Measurements from ENCODE around the gene CIDEB. TPM values are rescaled to one million over a fixed set of nuclear protein-coding genes. Genes with fewer than 3 reads are reported as not detected.

The CIDEB gene
- total and polyA plus RNA-seq, 2 of the 13 experiments (the other 11 are each of a cell fraction or from before 2014, with no cell fraction given) = 35.8 to 110 TPM

GRCh38 chr14:24332268-24332993, 24.7 kb upstream of the CIDEB start (continued):
- TF ChIP-seq FOXO4 (CRISPR knock-in tag; conservative IDR thresholded peaks at IDR 0.05) = peak; percentile 99; the same call in 1 of the 2 replicates
- TF ChIP-seq, protein P1, sequence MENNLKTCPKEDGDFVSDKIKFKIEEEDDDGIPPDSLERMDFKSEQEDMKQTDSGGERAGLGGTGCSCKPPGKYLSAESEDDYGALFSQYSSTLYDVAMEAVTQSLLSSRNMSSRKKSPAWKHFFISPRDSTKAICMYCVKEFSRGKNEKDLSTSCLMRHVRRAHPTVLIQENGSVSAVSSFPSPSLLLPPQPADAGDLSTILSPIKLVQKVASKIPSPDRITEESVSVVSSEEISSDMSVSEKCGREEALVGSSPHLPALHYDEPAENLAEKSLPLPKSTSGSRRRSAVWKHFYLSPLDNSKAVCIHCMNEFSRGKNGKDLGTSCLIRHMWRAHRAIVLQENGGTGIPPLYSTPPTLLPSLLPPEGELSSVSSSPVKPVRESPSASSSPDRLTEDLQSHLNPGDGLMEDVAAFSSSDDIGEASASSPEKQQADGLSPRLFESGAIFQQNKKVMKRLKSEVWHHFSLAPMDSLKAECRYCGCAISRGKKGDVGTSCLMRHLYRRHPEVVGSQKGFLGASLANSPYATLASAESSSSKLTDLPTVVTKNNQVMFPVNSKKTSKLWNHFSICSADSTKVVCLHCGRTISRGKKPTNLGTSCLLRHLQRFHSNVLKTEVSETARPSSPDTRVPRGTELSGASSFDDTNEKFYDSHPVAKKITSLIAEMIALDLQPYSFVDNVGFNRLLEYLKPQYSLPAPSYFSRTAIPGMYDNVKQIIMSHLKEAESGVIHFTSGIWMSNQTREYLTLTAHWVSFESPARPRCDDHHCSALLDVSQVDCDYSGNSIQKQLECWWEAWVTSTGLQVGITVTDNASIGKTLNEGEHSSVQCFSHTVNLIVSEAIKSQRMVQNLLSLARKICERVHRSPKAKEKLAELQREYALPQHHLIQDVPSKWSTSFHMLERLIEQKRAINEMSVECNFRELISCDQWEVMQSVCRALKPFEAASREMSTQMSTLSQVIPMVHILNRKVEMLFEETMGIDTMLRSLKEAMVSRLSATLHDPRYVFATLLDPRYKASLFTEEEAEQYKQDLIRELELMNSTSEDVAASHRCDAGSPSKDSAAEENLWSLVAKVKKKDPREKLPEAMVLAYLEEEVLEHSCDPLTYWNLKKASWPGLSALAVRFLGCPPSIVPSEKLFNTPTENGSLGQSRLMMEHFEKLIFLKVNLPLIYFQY (CRISPR knock-in tag; IDR thresholded peaks at IDR 0.05; ENCODE audit: borderline replicate concordance) = peak; percentile 73; the same call in 1 of the 2 replicates
- peak; percentile 81 for TF ChIP-seq DMAP1 (CRISPR knock-in tag; IDR thresholded peaks at IDR 0.05)
- TF ChIP-seq PITX1 (CRISPR knock-in tag; IDR thresholded peaks at IDR 0.05) = peak; percentile 63; the same call in 1 of the 2 replicates
- TF ChIP-seq, protein P2, sequence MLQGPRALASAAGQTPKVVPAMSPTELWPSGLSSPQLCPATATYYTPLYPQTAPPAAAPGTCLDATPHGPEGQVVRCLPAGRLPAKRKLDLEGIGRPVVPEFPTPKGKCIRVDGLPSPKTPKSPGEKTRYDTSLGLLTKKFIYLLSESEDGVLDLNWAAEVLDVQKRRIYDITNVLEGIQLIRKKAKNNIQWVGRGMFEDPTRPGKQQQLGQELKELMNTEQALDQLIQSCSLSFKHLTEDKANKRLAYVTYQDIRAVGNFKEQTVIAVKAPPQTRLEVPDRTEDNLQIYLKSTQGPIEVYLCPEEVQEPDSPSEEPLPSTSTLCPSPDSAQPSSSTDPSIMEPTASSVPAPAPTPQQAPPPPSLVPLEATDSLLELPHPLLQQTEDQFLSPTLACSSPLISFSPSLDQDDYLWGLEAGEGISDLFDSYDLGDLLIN (CRISPR knock-in tag; IDR thresholded peaks at IDR 0.05; ENCODE audit: borderline replicate concordance) = peak; percentile 9; the same call in 1 of the 2 replicates
- TF ChIP-seq, protein P3, sequence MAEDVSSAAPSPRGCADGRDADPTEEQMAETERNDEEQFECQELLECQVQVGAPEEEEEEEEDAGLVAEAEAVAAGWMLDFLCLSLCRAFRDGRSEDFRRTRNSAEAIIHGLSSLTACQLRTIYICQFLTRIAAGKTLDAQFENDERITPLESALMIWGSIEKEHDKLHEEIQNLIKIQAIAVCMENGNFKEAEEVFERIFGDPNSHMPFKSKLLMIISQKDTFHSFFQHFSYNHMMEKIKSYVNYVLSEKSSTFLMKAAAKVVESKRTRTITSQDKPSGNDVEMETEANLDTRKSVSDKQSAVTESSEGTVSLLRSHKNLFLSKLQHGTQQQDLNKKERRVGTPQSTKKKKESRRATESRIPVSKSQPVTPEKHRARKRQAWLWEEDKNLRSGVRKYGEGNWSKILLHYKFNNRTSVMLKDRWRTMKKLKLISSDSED (CRISPR knock-in tag; IDR thresholded peaks at IDR 0.05) = no peak
- peak; percentile 87; the same call in 1 of the 2 replicates for TF ChIP-seq ZNF713 (CRISPR knock-in tag; IDR thresholded peaks at IDR 0.05)
- TF ChIP-seq, protein P4, sequence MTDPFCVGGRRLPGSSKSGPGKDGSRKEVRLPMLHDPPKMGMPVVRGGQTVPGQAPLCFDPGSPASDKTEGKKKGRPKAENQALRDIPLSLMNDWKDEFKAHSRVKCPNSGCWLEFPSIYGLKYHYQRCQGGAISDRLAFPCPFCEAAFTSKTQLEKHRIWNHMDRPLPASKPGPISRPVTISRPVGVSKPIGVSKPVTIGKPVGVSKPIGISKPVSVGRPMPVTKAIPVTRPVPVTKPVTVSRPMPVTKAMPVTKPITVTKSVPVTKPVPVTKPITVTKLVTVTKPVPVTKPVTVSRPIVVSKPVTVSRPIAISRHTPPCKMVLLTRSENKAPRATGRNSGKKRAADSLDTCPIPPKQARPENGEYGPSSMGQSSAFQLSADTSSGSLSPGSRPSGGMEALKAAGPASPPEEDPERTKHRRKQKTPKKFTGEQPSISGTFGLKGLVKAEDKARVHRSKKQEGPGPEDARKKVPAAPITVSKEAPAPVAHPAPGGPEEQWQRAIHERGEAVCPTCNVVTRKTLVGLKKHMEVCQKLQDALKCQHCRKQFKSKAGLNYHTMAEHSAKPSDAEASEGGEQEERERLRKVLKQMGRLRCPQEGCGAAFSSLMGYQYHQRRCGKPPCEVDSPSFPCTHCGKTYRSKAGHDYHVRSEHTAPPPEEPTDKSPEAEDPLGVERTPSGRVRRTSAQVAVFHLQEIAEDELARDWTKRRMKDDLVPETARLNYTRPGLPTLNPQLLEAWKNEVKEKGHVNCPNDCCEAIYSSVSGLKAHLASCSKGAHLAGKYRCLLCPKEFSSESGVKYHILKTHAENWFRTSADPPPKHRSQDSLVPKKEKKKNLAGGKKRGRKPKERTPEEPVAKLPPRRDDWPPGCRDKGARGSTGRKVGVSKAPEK (CRISPR knock-in tag; IDR thresholded peaks at IDR 0.05; ENCODE audit: borderline replicate concordance) = peak; percentile 93; the same call in 1 of the 2 replicates
- peak; percentile 57; the same call in 1 of the 2 replicates for TF ChIP-seq ZBTB1 (CRISPR knock-in tag; IDR thresholded peaks at IDR 0.05; ENCODE audit: borderline replicate concordance)
- no peak for TF ChIP-seq ZNF382 (CRISPR knock-in tag; IDR thresholded peaks at IDR 0.05; ENCODE audit: borderline replicate concordance)
- peak; percentile 99 for TF ChIP-seq ZNF761 (CRISPR knock-in tag; conservative IDR thresholded peaks at IDR 0.05)
- no peak for TF ChIP-seq NR2F6 (IDR thresholded peaks at IDR 0.05)
- peak; percentile 33; the same call in 1 of the 2 replicates for TF ChIP-seq NR2F6 (CRISPR knock-in tag; IDR thresholded peaks at IDR 0.05)
- no peak; the same call in 1 of the 2 replicates for TF ChIP-seq ZFP36L1 (CRISPR knock-in tag; IDR thresholded peaks at IDR 0.05)
- no peak; the same call in 1 of the 2 replicates for TF ChIP-seq DNMT3B (CRISPR knock-in tag; conservative IDR thresholded peaks at IDR 0.05)
- peak; percentile 87 for TF ChIP-seq GPN1 (CRISPR knock-in tag; IDR thresholded peaks at IDR 0.05; ENCODE audit: borderline replicate concordance)
- TF ChIP-seq GLI4 (CRISPR knock-in tag; IDR thresholded peaks at IDR 0.05; ENCODE audit: borderline replicate concordance) = no peak
- 0 out of 2 replicates have a peak, but pooled peaks have one; percentile 18 for TF ChIP-seq PPARG (CRISPR knock-in tag; conservative IDR thresholded peaks at IDR 0.05)
- TF ChIP-seq EED (CRISPR knock-in tag; IDR thresholded peaks at IDR 0.05) = peak; percentile 100

Measured in HepG2 (cell line).